WTC11 (cell line): ENCODE data around the gene AQP1.

Source experiments
- AFF4 ChIP-seq: sonication (generic); formaldehyde crosslinking; IDR thresholded peaks from 2 replicates; pipeline ENCODE4 v1.8.1; 2023; ENCODE audit warnings: mild to moderate bottlenecking, missing genetic modification reagents, borderline replicate concordance
- ATF2 ChIP-seq: sonication (generic); formaldehyde crosslinking; IDR thresholded peaks from 2 replicates; pipeline ENCODE4 v1.8.1; 2022; ENCODE audit warnings: low read depth, missing genetic modification reagents, borderline replicate concordance
- CTCF ChIP-seq: fragments of 200-600 bp; IDR thresholded peaks from 2 replicates; pipeline ENCODE4 v1.8.0; 2022; ENCODE audit warnings: antibody characterized with exemption
- ZNF138 ChIP-seq: sonication (generic); formaldehyde crosslinking; conservative IDR thresholded peaks from 2 replicates; pipeline ENCODE4 v1.8.1; 2022; ENCODE audit warnings: mild to moderate bottlenecking, moderate library complexity, missing genetic modification reagents
- ZNF232 ChIP-seq: sonication (generic); formaldehyde crosslinking; IDR thresholded peaks from 2 replicates; pipeline ENCODE4 v1.8.0; 2022; ENCODE audit warnings: mild to moderate bottlenecking, missing genetic modification reagents

- TF ChIP-seq AFF4 = no peak
- TF ChIP-seq ZNF232 (CRISPR knock-in tag) = no peak
- TF ChIP-seq ATF2 (CRISPR knock-in tag) = no peak
- no peak for TF ChIP-seq CTCF
- TF ChIP-seq ZNF138 (CRISPR knock-in tag) = no peak
Measured at GRCh38 chr7:30915005-30915601, 3.5 kb downstream of the AQP1 start.
